Right lobe of liver (tissue), 4 donors: Measurements from ENCODE around the gene UBE2J1.

Source experiments
- CTCF ChIP-seq, 4 donors: fragments of 200-600 bp in 3 of 4; fragments of 450-650 bp in 1 of 4; IDR thresholded peaks; one replicate each; pipeline versions ENCODE4 v1.5.1 to v1.8.0; 2016 to 2022; ENCODE audit warnings: antibody characterized with exemption in 4 of 4, mild to moderate bottlenecking in 2 of 4
- POLR2A ChIP-seq: fragments of 450-650 bp; IDR thresholded peaks from one replicate; pipeline ENCODE4 v1.6.1; 2017; ENCODE audit warnings: antibody characterized with exemption, mild to moderate bottlenecking
- donor health status: DM: no; HTN: no; CAD: no.
- donor health status: DM: no; HTN: no; CAD: no.
- donor health status: DM: no; HTN: yes; CAD: no.

DNA sequence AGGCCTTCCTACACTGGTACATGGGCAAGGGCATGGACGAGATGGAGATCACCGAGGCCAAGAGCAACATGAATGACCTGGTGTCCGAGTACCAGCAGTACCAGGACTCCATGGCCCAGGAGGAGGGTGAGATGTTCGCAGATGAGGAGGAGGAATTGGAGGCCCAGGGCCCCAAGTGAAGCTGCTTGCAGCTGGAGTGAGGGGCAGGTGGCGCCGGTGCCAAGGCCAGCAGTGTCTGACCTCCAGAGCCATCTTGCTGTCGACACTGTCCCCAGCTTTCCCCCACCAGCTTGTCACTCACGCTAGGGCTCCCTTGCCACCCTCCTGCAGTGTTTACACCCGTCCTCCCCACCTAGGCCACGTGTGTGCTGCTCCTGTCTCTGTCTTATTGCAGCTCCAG lies 49.6 kb downstream of the UBE2J1 start:
- TF ChIP-seq POLR2A = no peak
- no peak for TF ChIP-seq CTCF (IDR thresholded peaks at IDR 0.05)
